OCI-M1 (cell line): ENCODE results near the gene TLR3.
A peak's percentile ranks its signal among the peaks of the same experiment; 100 is the strongest.

Experiments
- DNase-seq: peaks from one replicate; lab custom pipeline; 2025; lab: John Stamatoyannopoulos, UW

TLR3 gene

DNA sequence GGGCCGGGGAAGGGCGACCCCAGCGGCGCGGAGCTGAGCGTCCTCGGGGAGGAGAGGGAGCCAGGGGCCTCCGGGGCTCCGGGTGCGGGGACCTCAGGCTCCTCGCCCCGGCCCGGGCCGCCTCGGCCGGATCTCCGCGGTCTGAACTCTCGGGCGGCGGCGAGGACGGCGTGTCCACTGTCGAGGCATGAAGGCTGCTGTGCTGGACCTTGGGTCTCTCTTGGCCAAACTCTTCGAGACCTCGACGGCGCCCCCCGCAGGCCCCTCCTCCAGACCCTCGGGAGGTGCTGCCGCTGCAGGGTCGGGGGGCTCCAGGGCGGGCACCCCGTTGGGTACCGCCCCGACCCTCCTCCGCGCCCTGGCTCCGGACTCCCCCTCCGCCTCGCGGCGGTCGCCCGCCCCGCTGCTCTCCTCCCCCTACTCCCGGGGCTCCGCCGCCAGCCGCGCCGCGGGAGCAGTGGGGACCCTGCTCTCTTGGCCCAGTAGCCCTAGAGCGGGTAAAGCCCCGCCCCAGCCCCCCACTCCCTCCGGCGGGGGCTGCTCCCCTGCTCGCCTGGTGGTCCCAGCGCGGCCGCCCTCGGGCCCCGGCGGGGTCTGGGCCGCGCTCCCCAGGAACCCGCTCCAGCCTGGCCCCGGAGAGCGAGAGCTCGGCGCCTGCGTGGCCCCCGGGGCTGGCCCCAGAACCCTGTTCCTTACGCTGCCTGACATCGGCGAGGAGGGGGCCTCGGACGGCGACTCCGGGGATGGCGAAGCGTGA lies 36.1 kb downstream of the TLR3 start:
- DNase-seq: no peak

DNA sequence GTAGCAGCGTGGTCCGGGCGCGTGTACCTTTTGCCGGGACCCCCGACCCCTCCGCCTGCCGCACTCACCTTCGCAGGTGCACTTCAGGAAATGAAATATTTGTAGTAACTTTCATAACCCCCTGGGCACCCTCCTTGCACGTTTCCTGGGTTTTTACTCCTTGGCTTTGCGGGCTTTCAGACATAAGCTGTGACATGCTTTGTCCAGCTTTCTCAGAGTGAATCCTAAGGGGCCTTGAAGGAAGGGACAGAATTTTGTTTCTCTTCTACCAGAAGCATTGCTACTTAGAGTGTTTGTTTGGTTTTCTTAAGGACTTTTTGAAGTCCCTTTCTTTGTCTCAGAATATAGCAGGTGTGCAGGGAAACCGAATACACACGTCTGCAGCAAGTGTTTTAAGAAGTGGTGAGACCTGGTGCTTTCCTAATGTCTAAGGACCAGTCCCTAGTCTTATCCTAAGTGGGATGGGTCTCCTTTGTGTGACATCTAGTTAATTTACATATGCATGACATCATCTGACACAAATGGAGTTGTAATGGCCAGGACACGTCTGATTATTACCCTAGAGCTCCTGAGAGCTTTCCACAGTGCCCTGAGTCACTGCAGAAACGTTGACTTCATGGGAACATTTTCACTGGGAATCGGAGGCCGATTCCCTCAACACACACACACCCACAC lies 36.8 kb downstream of the TLR3 start:
- DNase-seq: no peak

DNA sequence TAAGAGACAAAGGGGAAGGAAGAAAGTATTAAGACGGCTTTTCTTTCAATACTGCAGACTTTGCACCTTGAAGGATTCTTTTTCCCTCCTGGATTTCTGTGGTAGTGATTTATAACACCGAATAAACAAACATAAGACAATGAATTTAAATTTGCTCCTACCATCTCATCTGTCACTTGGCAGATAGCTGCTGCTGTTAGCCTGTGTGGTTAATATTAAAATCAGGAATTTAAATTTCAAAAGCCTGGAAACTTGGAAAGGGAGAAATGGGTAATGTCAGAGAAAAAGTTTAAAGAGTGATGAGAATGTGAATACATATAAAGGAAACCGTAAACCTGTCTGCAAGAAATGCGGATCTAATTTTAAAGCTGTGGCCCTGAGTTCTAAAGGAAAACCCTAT lies 39.0 kb downstream of the TLR3 start:
- DNase-seq: no peak

DNA sequence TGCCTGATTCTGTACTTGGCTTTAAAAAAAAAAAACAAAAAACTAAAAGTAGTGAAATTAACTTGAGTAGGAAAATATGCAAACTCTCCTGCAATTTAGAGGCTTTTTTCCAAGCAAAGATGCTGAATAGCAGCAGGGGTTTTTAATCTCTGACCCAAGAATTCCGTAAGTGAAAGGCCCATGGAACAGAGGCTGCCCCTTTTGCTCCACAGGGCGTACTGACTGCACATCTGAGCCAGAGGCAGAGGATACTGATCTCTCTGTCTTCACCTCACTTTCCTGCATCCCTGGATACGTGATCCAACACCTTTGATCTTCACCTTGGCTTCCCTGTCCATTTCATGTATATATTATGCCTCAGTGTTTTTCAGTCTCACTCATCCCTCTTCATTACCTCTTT lies 39.4 kb downstream of the TLR3 start:
- no peak for DNase-seq

DNA sequence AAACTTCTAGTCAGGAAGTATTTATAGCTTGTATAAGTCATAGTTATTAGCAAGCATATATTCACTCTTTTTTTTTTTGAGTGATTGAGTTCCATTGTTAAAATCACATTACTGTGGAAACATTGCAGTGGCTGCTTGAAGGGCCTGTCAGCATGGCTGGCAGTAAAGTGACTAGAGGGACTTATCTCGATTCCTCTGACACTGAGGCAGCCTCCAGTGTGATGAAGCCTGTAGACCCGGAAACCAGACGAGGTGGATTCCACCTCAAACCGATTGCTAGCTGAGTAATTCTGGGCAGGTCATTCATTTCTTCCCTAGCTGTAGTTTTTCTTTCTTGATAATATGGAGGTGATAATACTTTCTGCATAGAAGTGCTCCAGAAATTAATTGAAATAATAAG lies 40.3 kb downstream of the TLR3 start:
- DNase-seq: no peak

DNA sequence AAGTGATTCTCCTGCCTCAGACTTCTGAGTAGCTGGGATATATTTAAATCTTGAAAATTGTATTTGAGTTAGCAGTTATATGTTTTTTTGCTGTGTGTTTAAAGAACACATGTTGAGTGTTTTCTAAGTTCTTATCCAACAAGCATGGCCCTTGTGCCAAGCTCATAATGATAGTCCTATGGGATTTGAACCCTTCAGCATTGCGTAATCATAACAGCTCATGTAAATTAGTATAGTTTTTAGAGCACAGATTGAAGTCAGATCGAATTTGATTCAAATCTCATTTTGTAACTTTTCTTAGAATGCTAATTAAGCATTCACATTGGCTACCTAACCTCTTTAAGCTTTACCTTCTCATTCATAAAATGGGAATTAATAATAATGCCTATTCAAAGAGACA lies 47.7 kb downstream of the TLR3 start:
- DNase-seq: no peak

DNA sequence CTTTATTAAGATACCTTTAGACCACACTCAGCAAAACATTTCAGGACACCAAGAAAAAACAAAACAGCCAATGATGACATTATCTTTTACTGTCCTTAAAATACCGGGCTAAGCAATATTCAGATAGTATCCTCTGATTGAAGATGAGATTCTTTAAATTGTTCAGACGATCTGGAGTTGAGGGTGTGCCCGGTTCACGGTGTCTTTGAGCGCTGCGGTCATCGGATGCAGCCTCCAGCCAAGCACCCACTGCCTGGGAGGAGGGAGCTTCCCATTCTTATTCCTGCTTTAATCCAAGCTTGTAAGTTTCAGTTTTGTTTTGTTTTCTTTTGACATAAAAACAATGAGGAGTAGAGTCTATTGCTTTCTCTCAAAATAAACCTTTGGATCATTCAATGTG lies 49.6 kb downstream of the TLR3 start:
- DNase-seq: no peak

DNA sequence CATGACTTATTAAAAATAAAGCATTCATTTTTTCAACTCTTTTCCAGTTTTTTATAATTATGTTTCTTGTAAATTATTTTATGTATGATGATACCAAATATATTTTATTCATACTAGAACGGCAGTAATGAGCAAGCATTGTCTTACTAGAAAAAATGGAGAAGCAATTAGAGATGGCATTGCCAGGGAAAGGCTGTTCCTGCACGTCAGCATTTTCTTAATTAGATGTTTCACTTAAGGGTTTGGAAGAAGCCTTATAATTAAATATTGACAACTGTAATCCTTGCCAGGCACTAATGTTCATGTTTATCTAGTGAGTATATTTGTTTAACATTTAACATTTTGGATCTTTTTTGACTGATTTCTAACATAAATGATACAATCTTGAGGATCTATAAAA lies 52.1 kb downstream of the TLR3 start:
- DNase-seq: no peak

DNA sequence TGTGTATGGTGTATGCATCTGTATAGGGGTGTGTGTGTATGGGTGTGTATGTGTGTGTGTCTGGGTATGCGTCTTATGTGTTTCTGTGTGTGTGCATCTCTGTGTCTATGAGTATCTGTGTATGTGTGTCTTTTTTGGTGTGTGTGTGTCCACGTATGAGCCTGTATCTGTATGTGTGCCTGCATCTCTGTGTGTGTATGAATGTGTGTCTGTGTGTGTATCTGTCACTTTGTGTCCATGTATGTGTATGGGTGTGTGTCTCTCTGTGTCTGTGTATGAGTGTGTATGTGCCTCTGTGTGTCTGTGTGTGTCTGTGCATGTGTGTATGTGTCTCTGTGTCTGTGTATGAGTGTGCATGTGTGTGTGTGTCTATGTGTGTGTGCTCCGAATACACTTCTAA lies 59.9 kb downstream of the TLR3 start:
- DNase-seq: no peak

DNA sequence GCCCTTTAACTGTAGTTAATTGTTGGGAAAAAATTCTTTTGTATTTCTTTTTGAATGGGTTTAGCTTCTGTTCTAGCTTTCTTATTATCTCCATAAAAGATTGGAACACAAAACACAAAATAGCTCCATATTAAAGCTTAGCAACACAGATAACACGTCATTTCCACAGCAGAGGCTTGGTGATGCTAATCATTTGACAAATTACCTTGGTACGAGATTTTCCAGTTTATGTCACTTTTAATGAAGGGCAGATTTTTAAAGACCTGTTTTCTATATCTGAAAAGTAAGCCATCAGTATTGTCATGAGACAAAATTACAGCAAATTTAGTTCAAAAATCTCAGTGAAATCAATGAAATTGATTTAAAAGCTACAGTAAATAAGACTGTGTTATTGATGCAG lies 63.0 kb downstream of the TLR3 start:
- DNase-seq: no peak

DNA sequence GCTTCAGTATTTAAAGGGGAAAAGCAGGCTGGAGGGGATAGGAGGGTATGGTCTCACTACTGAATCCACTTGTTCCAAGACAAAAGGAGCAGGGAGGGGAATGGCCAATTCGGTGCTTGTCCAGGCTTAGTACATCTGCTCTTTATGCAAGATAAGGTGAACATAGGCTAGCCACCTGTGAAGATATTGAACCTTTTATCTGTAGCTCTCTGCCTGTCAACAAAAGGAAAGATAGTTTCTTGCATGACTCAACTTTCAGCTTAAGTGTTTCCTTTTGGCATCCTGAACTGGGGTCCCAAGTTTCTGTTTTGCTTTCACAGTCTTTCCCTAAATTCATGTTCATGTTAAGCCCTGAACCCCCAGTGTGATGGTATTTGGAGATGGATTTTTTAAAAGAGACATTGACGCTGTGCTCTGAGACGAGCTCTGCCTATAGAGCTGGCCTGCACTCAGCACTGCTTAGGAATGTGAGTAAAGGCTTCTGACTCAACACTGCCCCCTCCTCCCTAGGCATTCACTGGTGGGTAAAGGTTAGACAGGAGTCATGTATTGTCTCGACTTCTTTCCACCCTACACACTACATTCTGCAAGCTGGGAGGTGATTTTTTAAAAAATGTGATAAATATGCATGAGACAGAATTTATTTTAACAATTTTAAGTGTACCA lies 63.8 kb downstream of the TLR3 start:
- DNase-seq: peak; percentile 38

DNA sequence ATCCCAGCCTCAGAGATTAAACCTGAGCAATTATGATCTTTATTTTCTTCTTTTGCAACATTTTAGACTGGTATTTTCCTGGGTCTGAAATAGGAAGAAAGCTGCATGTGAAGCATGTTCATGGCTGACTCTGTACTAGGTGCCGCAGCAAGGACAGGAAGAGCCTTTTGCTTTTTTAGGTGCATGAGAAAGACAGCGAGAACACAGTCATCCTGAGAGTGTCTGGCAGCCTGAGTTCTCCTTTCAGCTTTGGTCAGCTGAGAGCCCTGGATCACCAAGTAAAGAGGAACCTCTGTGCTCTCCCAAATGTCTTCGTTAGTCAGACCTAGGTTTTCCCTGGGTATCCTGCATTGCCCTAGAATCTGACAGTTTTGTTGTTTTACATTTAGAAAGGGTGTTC lies 65.3 kb downstream of the TLR3 start:
- peak; percentile 20 for DNase-seq

DNA sequence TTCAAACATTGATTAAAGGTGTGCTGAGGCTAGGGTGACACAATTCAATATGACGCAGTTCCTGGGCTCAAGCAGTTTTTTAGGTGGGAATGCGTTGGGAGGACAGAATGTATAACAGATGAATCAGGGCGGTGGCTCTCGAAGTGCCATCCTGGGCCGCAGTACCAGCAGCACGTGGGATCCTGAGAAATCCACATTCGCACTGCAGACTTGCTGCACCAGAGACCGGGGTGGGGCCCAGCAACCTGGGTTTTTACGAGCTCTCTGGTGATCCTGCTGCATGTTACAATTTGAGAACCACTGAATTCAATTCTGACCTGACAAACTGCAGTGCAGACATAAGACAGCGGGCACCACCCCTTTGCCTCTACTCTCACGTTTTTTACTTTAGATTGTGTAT lies 65.9 kb downstream of the TLR3 start:
- DNase-seq: no peak

DNA sequence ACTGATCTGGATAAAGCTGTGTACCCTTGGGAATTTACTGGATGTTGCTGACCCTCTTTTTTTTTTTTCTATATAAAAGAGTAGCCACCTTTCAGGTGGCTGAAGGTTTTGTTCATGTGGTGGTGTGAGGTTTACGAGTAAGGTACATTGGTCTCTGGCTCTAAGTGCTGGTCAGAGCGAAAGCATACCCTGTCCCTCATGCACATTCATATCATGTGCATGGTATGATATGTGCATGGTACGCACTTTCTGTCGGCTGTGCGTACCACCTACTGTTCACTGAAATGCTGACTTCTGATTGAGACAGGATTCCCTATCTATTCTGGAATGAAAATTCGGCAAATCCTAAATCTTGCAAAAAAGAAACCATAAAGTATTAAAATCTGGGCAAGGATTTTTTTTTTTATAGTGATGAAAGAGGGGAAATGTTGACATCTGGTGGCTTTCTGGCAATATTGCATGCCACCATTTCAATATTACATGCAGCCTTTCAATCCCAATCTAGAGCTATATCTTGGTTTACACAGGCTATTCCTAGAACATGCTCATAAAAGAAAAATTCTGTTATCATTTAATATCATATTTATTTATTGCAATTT lies 68.3 kb downstream of the TLR3 start:
- peak; percentile 57 for DNase-seq
